Dermis microvascular lymphatic vessel endothelial cell (primary cell): ENCODE data around the gene CHST3. TPM values are rescaled to one million over a fixed set of nuclear protein-coding genes. Genes with fewer than 3 reads are reported as not detected.
A peak's percentile ranks its signal among the peaks of the same experiment; 100 is the strongest.
"Not testable (repeated sequence)": the region's sequence is repeated elsewhere in the genome, so short reads cannot be mapped to it uniquely, and the experiment has no call there.

Experiments used
- DNase-seq, 2 donors: peaks; one replicate each; pipeline versions ENCODE4 v3.0.0 to v3.0.0-alpha.2; 2010; ENCODE audit warnings: low read depth in 2 of 2
- total RNA-seq: library from RNA; depleted of rRNA; stranded (reverse); fragments of >200 nt; gene quantifications from 2 replicates; pipeline ENCODE4 v1.2.1, GENCODE V29; 2014

The CHST3 gene
- total RNA-seq, 1 donor from 2014 or later = 4.6 TPM

DNA sequence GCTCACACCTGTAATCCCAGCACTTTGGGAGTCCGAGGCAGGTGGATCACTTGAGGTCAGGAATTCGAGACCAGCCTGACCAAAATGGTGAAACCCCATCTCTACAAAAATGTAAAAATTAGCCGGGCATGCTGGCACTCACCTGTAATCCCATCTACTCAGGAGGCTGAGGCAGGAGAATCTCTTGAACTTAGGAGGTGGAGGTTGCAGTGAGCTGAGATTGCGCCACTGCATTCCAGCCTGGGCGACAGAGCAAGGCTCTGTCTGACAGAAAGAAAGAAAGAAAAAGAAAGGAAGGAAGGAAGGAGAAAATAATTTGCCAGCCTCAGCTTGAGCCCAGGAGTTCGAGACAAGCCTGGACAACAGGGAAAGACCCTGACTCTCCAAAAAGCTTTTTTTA is 24.7 kb downstream of the CHST3 start:
- DNase-seq = not testable (repeated sequence)

DNA sequence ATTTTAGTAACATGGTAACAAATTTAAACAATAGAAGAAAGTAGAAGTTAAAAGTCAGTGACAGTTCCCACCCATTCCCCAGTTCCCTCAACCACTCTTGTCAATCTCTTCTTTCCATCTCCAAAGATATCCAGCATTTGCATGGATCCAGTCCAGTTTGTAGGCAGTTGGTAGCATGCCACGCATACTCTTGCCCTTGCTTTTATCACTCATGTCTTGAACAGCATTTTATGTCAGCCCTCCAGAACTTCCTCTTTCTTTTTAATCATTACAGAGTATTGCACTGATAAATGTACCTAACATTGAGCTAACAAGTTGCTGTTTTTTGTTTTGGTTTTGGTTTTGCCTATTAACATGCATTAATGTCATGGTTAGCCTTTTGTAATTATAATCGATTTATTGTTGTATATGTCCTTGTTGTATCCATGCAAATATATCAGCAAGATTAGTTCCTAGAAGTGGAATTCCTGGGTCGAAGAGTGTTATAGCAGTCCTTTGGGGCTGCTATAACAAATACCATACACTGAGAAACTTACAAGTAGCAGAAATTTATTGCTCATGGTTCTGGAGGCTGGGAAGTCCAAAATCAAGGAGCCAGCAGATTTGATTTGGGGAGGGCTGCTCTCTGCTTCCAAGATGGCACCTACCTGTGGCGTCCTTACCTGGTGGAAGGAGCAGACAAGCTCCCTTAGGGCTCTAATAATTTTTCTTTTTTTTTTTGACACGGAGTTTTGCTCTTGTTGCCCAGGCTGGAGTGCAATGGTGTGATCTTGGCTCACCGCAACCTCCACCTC is 25.7 kb downstream of the CHST3 start:
- no peak for DNase-seq

DNA sequence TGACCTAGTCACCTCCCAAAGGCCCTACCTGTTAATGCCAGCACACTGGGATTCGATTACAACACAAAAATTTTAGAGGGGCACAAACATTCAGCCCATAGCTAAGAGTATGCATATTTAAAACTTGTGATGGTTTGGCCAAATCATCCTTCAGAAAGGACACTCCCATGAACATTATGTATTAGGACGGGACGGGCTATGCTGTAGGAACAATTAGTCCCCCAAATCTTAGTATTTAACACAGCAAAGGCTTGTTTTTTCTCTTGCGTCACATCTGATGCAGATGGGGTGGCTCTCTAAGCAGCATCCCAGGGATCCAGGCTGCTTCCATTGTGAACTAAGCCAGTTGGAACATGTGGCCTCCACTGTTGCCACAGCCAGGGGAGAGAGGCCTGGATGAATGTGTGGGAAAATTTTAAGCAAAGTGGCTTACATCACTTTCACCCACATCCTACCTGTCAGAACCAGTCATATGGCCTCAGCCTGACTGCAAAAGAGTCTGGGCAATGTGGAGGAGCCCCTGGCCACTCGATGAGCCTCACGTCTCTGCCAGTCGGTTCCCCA is 26.6 kb downstream of the CHST3 start:
- no peak for DNase-seq

DNA sequence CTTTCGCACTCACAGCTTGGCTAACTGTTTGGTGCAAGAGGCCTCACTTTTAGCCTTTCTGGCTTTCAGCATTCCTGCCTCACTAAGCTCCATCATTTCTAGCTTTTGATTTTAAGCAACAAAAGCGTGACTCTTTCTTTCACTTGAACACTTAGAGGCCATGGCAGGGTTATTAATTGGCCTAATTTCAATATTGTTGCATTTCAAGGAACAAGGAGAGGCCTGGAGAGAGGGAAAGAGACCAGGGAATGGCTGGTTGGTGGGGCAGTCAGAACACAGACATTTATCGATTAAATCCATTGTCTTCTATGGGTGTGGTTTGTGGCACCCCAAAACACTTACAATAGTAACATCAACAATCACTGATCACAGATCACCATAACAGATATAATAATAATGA is 31.3 kb downstream of the CHST3 start:
- DNase-seq = no peak

DNA sequence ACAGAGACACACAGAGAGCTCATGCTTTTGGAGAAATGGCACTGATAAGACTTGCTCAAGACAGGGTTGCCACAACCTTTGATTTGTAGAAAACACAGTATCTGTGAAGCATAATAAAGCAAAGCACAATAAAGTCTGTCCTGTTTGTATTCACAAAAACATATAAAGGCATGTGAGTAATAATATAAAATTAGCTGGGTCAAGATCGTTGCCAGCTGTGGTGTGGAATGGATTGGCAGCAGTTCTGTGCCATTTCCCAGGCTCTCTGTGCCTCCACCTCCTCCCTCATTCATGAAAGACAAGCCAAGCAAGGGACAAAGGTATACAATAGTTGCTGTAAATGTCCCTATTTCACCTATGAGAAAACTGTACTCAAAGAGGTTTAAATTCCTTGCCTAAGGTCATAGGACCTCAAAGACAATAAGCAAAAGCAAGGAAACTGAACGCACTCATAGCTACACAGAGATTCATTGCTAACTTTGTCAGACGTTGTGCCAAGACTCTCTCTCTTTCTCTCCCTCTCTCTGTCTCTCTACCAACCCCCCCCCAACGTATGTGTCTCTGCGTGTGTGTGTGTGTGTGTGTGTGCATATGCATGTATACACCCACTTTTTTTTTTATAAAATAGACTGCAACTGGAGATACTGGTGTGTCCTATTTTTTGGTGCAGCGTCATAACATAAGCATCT is 31.8 kb downstream of the CHST3 start:
- DNase-seq = no peak

DNA sequence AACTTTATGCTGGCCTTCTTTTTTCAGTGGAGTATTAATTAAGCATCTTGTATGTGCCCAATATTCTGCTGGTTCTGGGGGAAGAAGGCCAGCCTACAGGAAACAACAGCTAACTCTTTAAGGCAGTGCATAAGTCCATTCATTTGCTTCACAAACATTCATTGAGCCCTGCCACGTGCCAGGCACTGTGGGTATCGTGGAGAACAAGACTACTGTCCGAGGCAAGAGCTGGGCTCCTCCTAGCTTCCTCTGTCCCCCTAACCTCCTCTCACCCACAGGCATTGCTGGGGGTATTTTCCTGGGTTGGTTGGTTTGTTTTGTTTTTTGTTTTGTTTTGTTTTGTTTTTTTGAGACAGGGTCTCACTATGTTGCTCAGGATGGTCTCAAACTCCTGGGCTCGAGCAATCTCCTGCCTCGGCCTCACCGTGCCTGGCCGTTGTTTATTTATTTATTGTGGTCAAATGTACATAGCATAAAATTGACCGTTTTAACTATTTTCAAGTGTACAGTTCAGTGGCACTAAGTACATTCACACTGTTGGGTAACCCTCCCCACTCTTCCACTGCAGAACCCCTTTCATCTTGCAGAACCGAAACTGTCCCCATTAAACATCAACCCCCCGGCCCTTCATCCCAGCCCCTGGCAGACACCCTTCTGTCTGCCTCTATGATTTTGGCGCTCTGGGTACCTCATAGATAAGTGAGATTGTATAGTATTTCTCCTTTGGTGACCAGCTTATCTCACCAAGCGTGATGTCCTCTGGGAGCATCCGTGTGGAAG is 32.6 kb downstream of the CHST3 start:
- no peak for DNase-seq

DNA sequence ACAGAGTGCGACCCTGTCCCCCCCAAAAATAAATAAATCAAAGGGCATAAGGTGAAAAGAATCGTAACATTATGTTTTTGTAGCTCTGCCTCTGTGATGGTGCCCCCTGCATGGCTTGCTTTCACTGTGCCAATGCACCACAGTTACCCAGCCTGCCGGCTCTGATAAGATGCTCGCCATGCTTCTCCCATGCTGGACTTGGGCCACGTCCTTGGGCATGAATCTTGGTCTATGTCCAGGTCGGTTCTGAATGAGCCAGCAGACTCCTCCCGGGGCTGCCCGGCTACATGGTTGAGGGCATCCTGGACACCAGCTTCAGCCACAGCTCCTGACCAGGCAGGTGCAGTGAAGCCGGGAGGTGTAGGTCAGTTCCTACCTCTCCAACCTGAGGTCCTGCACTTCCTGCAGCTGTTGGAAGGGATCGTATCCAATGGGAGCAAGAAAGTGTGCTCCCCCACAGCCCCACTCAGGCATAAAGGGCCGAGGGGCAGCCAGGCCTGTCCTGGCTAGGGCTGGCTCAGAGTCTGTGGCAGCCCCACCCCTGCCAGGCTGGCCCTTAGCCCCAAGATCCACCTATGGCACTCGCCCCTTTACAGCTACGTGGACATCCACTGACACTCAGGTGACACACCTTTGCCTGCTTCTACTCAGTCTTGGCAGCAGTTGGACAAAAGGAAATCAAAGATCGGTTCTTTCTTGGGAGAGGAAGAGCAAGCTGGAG is 34.1 kb downstream of the CHST3 start:
- DNase-seq = no peak

DNA sequence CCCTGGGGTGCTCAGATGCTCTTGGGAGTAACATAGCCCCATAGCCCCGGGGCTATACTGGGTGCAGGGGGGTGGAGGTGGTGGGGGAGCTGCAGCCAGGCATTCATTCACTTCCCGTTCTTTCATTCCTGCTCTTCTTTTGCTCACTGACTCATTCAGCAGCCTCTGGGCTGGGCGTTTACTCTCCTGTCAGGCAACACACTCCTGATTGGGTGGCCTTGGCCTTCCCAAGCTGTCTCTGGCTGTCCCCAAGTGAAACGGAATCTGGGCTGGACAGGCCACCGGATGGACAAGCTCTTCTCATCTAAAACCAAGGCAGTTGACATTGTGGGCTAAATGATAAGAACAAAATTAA is 34.6 kb downstream of the CHST3 start:
- DNase-seq = peak in 1 of 2 donors; percentile 65

DNA sequence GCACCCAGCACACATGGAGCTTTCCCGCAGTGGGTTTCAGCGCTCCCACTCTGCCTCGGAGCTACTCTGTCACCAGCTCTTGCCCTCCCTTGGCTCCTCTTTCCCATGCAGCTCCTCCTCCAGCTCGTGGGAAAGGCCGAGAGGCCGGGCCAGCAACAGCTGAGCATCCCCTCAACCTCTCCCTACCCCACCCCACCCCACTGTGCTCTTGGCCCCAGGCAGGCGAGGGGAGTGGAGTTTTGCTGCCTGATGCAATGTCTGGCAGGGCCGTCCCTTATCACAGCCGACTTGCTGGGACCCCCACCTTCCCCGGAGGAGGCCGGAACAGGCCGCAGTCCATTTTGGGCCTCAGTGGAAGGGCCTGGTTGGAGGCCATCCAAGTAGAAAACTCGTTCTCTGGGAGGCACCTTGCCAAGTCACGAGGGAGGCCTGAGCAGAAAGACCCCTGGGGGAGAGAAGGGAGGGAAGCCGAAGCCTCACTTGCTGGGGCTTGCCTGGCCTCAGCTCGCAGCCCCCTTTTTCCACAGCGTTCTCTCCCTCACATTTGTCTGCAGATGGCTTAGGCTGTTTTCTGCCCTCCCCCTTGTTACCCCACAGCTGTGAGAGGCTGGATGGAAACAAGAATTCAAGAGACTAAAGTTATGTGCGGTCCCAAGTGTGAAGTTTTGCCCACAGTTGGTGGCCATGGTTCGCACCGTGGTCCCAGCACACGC is 35.3 kb downstream of the CHST3 start:
- DNase-seq = peak in 1 of 2 donors; percentile 35

DNA sequence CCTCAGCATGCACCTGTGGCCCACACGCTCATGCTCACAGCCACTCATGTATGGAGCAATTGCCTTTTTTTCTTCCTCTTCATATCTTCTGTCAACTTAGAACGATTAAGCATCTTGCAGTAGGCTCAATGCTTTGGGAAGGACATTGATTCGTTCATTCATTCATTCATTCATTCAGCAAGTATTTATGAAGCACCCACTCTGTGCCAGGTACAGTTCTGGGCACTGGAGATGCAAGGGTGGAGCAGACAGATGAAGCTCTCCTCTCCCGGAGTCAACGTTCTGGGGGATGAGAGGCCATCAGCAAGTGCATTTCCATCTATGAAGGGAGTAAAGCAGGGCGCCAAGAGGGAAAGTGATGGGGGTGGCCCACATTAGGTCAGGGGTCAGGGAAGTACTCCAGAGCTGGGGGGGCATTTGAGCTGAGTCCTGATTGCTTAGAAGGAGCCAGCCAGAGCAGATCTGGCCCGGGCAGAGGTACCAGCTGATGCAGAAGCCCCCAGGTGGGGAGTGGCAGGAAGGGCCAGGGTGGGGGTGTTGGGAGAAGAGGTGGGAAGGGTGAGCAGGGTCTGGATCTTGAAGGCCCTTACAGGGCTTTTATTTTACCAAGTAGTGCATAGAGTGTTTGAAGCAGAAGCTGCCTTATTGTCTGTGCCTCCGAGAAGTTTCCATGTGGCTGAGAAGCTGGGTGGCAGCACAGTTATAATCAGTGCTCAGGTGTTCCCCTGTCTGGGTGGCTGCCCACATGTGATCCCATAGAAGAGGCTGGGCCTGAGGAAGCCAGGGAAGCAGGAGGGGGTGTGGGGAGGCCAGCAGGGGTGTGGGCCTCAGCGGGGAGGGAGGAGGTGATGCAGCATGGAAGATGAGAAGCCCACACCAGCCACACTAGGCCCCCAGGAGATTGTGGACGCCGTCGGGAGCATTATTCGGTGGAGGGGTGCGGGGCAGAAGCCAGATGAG is 36.2 kb downstream of the CHST3 start:
- no peak for DNase-seq

DNA sequence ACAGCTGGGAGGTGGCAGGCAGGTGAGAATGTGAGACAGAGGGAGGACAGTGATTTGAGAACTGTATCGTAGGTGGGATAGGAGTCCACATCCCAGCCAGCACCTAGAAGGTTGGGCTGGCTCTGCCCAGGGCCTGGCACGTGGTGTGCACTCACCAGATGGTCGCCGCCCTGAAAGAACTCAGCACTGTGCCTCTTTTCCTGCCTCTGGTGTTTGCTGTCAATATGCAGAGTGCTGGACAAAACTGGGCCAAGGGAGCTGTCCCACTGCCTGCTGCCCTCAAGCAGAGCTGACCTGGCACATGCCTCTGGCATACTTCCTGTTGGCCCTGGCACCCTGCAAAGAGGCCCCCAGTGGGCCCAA is 36.8 kb downstream of the CHST3 start:
- DNase-seq = peak in 1 of 2 donors; percentile 42

DNA sequence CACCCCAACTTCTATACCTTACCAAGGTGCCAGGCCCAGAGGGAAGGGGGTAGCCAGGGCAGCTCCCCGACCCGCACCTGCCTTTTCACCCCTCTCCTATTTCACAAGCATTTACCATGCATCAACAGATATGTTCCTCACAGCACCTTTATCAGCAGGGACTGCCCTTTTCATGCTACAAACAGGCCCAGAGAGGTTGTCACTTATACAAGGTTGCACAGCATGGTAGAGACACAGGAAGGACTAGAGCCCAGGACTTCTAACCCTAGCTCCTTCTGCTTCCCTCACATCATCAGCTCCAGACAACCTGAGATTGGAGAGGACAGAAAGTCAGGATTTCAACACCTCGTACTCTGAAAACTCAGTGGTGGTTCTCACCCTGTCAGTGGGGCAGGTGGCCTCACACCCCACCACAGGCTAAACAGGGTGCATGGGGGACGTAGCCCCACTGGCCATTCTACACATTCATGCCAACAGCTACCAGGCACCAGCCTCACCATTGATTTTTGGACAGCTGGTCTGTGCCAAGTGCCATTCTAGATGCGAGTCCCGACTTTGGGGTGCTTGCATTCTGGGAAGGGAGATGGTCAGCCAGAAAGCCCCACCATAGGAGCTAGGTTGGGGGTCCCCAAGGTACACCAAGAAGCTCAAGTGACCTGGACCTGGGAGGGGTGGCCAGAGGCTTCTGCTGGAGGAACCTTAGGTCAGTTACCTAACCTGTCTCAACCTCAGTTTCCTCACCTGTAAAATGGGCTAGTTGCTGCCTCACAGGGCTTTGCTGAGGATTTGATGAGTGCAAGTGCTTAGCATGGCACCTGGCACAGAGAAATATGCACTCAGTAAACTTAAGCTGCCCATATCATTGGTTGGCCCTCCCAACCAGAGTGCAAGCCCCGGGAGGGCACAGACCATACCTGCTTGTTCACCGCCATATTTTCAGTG is 38.4 kb downstream of the CHST3 start:
- DNase-seq = no peak

DNA sequence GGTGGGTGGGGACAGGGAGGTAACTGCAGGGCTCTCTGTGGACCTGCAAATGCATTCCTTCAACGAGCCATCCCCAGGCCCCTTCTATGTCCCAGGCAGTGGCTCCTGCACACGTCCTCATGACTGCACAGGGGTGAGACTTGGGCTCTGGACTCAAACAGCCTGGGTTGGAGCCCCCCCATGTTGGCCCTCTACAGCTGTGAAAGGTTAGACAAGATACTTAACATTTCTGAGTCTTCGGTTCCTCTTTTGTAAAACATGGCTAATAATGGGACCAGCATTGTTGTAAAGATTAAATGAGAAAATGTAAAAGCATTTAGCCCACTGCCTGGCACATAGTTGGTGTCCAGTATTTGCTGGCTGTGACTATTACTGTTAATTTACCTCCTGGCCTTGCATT is 41.8 kb downstream of the CHST3 start:
- DNase-seq = no peak

DNA sequence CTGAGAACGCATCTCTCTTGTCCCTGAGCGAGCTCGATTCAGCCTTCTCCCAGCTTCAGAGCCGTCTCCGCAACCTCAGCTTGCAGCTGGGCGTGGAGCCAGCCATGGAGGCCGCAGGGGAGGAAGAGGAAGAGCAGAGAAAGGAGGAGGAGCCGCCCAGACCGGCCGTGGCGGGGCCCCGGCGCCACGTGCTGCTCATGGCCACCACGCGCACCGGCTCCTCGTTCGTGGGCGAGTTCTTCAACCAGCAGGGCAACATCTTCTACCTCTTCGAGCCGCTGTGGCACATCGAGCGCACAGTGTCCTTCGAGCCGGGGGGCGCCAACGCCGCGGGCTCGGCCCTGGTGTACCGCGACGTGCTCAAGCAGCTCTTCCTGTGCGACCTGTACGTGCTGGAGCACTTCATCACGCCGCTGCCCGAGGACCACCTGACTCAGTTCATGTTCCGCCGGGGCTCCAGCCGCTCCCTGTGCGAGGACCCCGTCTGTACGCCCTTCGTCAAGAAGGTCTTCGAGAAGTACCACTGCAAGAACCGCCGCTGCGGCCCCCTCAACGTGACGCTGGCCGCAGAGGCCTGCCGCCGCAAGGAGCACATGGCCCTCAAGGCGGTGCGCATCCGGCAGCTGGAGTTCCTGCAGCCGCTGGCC is 43.2 kb downstream of the CHST3 start:
- no peak for DNase-seq

DNA sequence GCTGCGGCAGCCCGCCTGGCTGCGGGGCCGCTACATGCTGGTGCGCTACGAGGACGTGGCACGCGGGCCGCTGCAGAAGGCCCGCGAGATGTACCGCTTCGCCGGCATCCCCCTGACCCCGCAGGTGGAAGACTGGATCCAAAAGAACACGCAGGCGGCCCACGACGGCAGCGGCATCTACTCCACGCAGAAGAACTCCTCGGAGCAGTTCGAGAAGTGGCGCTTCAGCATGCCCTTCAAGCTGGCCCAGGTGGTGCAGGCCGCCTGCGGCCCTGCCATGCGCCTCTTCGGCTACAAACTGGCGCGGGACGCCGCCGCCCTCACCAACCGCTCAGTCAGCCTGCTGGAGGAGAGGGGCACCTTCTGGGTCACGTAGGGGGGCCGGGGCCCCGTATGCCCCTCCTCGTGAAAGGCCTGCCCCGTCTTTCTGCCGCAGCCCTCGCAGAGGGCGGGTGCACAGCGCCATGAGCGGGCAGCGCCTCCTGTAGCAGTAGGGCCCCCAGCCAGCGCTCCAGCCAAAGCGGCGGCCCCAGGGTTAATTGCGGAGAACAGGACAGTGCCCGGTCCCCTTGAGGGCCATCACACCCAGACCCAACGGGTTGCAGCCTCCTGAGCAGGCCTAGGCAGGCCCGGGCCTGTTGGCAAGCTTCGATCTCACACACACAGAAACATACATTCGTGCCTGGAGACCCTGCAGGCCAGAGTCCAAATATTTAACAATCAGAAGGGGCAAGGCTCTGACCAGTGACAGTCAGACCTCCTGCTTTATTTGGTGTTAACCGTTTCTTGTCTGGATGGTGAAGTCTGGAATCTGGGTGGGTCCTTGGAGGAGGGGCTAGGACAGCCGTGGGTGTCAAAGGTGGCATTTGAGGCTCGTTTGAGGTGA is 44.1 kb downstream of the CHST3 start:
- no peak for DNase-seq

DNA sequence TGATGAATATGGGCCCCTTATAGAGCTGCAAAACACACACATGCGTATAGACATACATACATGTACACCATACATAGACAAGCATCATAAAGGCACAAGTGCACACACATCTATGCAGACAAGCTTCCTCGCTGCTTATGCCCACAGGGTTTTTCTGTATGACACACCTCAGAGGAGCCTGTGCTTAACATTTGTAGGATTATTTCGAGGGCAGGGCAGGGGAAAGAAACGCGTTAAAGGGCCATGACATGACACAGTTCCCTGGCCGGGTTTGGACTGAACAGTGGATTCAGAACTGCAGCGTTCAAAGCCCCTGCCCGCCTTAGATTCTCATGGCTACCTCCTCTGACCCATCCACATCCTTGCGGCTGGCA is 44.8 kb downstream of the CHST3 start:
- no peak for DNase-seq
